Ureter (tissue), 1 donor: ENCODE measurements around the gene DCAF16. TPM values are rescaled to one million over a fixed set of nuclear protein-coding genes. Genes with fewer than 3 reads are reported as not detected.

Experiments used
- total RNA-seq: library from RNA; stranded (reverse); gene quantifications from one replicate; pipeline ENCODE4 v1.2.4, GENCODE V29; 2023
- donor health status: DM: yes; HTN: yes; CAD: no.

The DCAF16 gene
- total RNA-seq, 1 donor from 2014 or later = 51.7 TPM

Other genes with a start within 250 kb of the DCAF16 start
- 59.6 TPM for gene LAP3, start 233.6 kb downstream of the DCAF16 start, total RNA-seq
- 39.1 TPM for gene MED28, start 196.1 kb downstream of the DCAF16 start, total RNA-seq
- not detected for gene FAM184B, start 29.1 kb downstream of the DCAF16 start, total RNA-seq
- 0.94 TPM for gene NCAPG, start 222 bp upstream of the DCAF16 start, total RNA-seq
- 10.5 TPM for gene LCORL, start 211.0 kb upstream of the DCAF16 start, total RNA-seq